ENCODE measurements around the gene EEIG1.

GRCh38 chr9:127987103-127987614 is 6.4 kb upstream of the EEIG1 start:
- no peak for TF ChIP-seq CHD2 (IDR thresholded peaks at IDR 0.05; ENCODE audit: borderline replicate concordance, low read depth, low read length)
- no peak for TF ChIP-seq CTCF (IDR thresholded peaks at IDR 0.05 in 2 of 3, conservative IDR thresholded peaks at IDR 0.05 in 1 of 3; ENCODE audit: control insufficient read depth in 2 of 3, extremely low read depth in 1 of 3, insufficient read depth in 1 of 3, low read depth in 3 of 3, low read length in 3 of 3)
- TF ChIP-seq EZH2 (IDR thresholded peaks at IDR 0.05; ENCODE audit: borderline replicate concordance, control insufficient read depth, low read depth, low read length), result no peak
- TF ChIP-seq POLR2AphosphoS5 (IDR thresholded peaks at IDR 0.05; ENCODE audit: low read length), result no peak
- TF ChIP-seq ZNF592 (IDR thresholded peaks at IDR 0.05), result no peak
- TF ChIP-seq FOXK2 (IDR thresholded peaks at IDR 0.05), result no peak
- TF ChIP-seq ATF3 (IDR thresholded peaks at IDR 0.05; ENCODE audit: borderline replicate concordance, extremely low read depth, low read depth, low read length), result no peak
- no peak for TF ChIP-seq ATF2 (IDR thresholded peaks at IDR 0.05; ENCODE audit: low read length)
- no peak for TF ChIP-seq SIN3A (IDR thresholded peaks at IDR 0.05; ENCODE audit: low read depth, low read length)
- no peak for TF ChIP-seq GABPA (IDR thresholded peaks at IDR 0.05; ENCODE audit: low read depth)
- no peak for TF ChIP-seq STAT3 (IDR thresholded peaks at IDR 0.05; ENCODE audit: low read depth, low read length)
